Activated CD4-positive, alpha-beta T cell treated with anti-CD3 and anti-CD28 coated beads, Interleukin-10, Interleukin-2, amounts not matched to agents 100 ng/mL and 50 ng/mL, durations not matched to agents 16 hours and 8 hours (primary cell): ENCODE measurements around the gene APOH.
A peak's percentile ranks its signal among the peaks of the same experiment; 100 is the strongest.

Experiments
- DNase-seq: peaks from one replicate; pipeline ENCODE4 v3.0.0-alpha.2; 2020

APOH gene

DNA sequence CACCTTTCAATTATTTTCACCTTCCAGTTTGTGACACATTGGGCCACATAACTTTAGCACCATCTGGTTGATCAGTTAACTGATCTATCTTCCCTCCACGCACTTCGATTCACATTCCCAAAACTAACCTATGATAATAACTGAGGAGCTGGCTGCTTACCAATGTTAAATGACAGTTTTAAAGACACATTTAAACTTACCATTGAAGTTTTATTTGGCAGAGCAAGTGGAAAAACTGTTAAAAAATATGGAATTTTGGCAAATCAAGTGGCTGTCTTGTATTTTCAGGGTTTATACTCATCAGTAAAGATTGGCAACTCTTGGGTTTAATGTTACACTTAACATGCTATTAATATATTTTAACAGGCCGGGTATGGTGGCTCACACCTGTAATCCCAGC is 5.4 kb upstream of the APOH start:
- DNase-seq: no peak

- DNase-seq: no peak
Observed at GRCh38 chr17:66233023-66233753, 4.0 kb upstream of the APOH start.

GRCh38 chr17:66230922-66231591 is 1.8 kb upstream of the APOH start:
- no peak for DNase-seq

GRCh38 chr17:66229783-66230538 is 746 bp upstream of the APOH start:
- no peak for DNase-seq

GRCh38 chr17:66227212-66228045 is 1.8 kb downstream of the APOH start:
- no peak for DNase-seq

DNA sequence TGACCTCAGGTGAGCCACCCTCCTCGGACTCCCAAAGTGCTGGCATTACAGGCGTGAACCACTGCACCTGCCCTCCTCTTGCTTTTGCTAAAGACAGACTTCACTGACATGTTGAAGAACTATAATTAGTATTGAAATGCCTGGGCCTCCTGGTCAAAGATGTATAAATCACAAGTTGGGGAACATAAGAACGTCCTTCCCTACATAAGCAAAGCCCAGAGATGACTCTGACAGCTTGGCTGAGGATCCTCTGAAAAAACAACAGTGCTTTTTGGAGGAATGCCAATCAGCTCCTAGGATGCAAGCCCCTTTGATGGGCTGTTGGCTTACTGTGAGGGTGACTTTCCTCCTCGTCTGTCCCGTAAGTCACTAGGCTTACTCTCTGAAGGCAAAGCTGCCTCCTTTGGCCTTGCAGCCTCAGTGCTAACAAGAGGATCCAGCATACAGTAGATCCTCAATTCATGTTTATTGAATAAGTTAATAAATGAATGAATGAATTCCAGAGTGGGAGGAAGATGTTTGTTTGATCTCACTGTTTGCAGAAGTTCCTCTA is 6.3 kb downstream of the APOH start:
- no peak for DNase-seq

- DNase-seq: no peak
Observed at GRCh38 chr17:66221755-66222530, 7.3 kb downstream of the APOH start.

DNA sequence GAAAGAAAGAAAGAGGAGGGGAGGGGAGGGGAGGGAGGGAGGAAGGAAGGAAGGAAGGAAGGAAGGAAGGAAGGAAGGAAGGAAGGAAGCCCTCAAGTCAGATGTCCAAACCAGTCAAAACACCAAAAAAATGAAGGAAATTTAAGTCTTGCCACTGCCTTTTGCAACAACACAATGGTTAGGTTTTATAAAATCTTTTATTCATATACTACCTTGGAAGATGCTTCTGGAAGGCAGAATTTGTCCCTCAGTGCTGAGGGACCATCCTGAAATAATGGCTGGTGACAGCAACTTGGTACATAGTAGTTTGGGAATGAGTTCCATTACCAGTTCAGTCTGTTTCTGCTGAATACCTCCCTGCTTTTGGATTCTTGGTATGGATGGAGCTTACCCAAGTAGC is 7.9 kb downstream of the APOH start:
- no peak for DNase-seq

- no peak for DNase-seq
Observed at GRCh38 chr17:66220079-66220835, 9.0 kb downstream of the APOH start.

GRCh38 chr17:66215529-66215911 is 13.7 kb downstream of the APOH start:
- no peak for DNase-seq

DNA sequence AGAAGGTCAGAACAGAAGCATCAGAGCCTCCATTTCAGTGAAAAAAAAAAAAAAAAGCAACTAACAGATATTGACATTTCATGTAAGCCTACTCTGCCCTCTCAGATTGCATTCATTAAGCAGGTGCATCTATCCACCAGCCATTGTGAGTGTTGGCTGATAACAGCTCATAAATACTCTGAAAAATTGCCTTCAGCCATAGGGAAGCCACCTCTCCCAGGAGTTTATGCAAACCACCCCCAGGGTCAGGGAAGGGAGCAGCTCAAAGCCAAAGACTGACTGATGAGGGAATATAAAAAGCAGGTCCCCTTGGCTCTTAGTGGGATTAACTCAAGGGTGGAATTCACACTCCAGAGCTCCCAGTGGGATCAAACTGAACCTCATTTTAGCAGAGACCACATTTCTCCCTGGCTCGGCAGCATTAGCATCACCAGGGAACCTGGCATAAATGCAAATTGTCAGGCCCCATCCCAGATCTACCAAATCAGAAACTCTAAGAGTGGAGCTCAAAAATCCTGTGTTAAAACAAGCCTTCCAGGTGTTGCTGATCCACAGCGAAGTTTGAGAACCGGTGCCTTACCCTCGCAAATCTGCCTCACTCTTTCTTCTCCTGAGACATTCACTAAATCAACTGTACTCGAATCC is 14.2 kb downstream of the APOH start:
- DNase-seq: no peak

DNA sequence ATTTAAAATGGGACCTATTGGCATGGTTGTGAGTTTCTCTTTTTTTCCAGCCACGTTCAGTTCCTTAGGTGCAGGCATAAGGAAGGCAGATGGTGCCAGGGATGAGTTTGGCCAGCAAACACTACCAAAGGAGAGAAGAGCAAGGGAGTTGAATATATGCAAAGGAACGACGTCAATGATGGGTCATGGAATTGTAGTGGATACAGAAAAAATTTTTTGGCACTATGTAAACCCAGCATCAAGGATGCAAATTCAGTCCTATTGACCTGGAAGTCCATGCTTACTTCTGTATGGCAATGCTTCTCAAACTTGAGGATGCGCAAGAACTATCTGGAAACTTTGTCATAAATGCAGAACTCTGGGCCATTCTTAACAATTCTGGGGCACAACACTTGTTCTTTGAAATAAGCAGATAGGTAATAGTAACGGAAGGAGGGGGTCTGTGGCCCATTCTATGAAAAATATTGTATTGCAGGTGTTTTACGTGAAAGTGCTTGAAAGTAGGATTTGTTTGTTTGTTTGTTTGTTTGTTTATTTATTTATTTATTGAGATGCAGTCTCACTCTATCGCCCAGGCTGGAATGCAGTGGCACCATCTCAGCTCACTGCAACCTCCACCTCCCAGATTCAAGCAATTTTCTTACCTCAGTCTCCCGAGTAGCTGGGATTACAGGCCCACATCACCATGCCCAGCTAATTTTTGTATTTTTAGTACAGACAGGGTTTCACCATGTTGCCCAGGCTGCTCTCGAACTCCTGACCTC is 18.0 kb downstream of the APOH start:
- DNase-seq: no peak

DNA sequence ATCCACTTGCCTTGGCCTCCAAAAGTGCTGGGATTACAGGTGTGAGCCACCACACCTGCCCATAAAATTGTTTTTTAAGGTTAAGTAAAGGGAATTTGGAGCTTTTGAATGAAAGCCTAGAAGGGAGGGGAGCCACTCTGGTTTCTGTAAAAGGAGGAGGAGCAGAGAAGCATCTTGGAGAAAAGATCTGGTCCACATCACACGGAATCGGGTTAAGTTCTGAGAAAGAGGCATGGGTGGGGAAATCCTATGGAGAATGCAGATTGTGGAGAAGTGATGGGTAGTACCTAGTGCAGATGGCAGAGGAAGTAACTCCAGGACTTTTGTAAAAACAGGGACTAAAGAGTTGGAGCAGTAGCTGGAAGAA is 19.0 kb downstream of the APOH start:
- no peak for DNase-seq

- no peak for DNase-seq
Observed at GRCh38 chr17:66207936-66208335, 21.3 kb downstream of the APOH start.

DNA sequence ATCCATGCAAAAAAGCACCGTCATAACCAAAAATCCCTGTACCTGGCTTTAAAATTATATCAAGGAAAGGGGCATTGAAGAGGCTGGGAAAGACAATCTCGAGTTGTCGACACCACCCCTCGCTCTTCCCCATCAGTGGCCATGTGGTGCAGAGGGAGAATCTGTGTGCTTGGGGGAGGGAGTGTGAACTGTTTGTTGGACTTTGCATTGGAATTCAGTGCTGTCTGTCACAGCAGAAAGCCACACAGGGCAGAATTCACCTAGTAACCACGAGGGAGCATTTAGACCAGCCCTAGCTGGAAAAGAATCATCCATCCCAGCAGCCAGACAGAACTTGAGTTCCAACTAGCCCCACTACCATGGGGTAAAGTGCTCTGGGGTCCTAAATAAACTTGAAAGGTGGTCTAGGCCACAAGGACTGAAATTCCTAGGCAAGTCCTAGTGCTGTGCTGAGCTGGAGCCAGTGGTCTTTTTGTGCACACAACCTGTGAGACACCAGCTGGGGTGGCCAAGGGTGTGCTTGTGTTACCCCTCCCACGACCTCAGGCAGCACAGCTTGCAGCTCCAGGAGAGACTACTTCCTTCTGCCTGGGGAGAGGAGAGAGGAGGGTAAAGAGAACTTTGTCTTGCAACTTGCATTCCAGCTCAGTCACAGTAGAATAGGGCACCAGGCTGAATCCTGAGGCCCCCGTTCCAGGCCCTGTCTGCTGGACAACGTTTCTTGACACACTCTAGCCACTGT is 25.8 kb downstream of the APOH start:
- no peak for DNase-seq

GRCh38 chr17:66200685-66201092 is 28.5 kb downstream of the APOH start:
- DNase-seq: peak; percentile 73

- no peak for DNase-seq
Observed at GRCh38 chr17:66198242-66198641, 31.0 kb downstream of the APOH start.

GRCh38 chr17:66192378-66192687 is 36.9 kb downstream of the APOH start:
- DNase-seq: no peak
